Activated naive CD4-positive, alpha-beta T cell treated with anti-CD3 and anti-CD28 coated beads for 36 hours (primary cell): ENCODE results near the gene IL17RE. TPM values are rescaled to one million over a fixed set of nuclear protein-coding genes. Genes with fewer than 3 reads are reported as not detected.
"Not testable (repeated sequence)": the region's sequence is repeated elsewhere in the genome, so short reads cannot be mapped to it uniquely, and the experiment has no call there.

Source experiments
- CTCF ChIA-PET: fragments of 350-600 bp; sonication (Branson Sonifier 250); formaldehyde crosslinking; loops from one replicate; lab custom pipeline; 2021; ENCODE audit warnings: antibody characterized with exemption; lab: Charles Lee
- DNase-seq: peaks from one replicate; pipeline ENCODE4 v3.0.0-alpha.2; 2020
- H3K27ac Mint-ChIP-seq: one replicate; pipeline ENCODE4 v1.8.0; 2021; ENCODE audit warnings: mild to moderate bottlenecking, mixed read lengths
- H3K27me3 Mint-ChIP-seq: one replicate; pipeline ENCODE4 v1.8.0; 2021; ENCODE audit warnings: low read depth, mixed read lengths
- H3K36me3 Mint-ChIP-seq: one replicate; pipeline ENCODE4 v1.8.0; 2021; ENCODE audit warnings: low read depth, mixed read lengths
- H3K4me1 Mint-ChIP-seq: one replicate; pipeline ENCODE4 v1.8.0; 2021; ENCODE audit warnings: low read depth, mixed read lengths
- H3K4me3 Mint-ChIP-seq: one replicate; pipeline ENCODE4 v1.8.0; 2021; ENCODE audit warnings: mild to moderate bottlenecking, moderate library complexity, mixed read lengths
- H3K9me3 Mint-ChIP-seq: one replicate; pipeline ENCODE4 v1.8.0; 2021; ENCODE audit warnings: mixed read lengths
- intact Hi-C: fragments of 100-400 bp; cut with micrococcal nuclease; formaldehyde crosslinking; loops from one replicate; pipeline ENCODE4 v1.15.1; 2023
- total RNA-seq, 2 experiments: library from RNA; stranded (reverse); gene quantifications; one replicate each; pipeline ENCODE4 v1.2.3, GENCODE V29; 2021

Gene IL17RE
- total RNA-seq, 2 experiments from 2014 or later = 0.24 to 0.25 TPM

DNA sequence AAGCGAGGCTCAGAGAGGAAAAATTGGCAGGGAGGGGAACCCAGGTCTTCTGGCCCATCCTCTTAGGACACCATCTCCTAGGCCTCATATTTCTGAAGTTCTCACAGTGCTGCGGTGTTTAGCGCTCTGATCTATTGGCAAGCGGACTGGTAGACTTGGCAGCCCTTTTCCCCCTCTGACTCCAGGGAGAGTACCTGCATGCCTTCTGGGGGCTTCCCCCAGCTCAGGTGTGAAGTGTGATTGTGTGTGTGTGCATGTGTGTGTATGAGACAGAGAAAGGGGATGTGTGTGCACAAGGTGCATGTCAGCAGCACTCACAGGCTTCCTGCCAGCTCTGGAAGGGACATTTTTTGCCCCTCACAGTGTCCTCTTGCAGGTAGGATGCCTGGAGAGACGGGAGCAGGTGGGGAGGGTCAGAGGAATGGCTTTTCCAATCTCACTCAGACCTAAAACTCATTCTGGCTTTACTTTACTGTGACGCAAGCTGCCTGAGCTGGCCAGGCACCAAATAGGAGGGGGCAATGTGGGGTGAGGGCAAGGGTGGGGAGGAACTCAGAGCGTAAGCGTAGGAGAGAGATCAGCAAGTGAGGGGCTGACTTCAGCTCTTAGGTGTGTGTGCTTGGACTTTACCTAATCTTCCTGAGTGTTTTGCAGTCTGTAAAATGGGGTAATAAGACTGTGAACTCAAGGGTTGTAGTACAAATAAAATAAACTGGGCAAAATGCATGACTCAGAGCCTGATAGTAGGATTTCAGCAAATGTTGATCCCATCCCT is 4.0 kb upstream of the IL17RE start:
- CTCF ChIA-PET = no interaction called here

DNA sequence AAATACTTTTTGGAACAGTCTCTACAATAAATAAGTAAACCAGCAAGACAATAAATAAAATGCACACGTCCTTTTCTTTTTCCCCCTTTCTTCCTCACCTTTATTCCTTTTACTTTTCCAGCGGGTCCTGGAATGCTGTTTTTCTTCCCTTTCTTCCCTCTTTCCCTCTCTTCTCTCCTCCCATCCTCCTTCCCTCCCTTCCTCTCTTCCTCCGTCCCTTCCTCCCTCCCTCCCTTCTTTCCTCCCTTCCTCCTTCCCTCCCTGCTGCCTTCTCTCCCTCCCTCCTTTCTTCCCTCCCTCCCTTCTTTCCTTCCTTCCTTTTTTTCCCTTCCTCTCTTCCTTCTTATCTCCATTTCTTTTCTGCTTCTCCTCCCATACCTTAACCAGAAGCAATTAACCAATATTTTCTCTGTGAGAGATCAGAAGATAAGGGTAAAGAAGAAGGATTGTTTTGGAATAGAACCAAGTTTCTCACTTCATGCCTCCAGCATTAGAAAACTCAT is 3.3 kb upstream of the IL17RE start:
- DNase-seq = no peak
- H3K27me3 Mint-ChIP-seq = no peaks in the 10 kb centered on the region
- peaks cover 57% of the 10 kb centered on the region for H3K4me1 Mint-ChIP-seq
- peak overlapping the region; percentile 10 for H3K27ac Mint-ChIP-seq
- no peaks in the 10 kb centered on the region for H3K9me3 Mint-ChIP-seq
- peaks cover 6% of the 10 kb centered on the region for H3K36me3 Mint-ChIP-seq
- CTCF ChIA-PET = no interaction called here
- intact Hi-C loops = no loop called here
- no peak overlapping the region for H3K4me3 Mint-ChIP-seq

More for the DNA sequence above, 4.0 kb upstream of the IL17RE start:
- Mint-ChIP-seq H3K36me3 (peaks cover 11% of the 10 kb centered on the region), H3K9me3 (no peaks in the 10 kb centered on the region), H3K4me1 (peaks cover 60% of the 10 kb centered on the region), H3K4me3 (no peak overlapping the region), H3K27ac (peak overlapping the region; percentile 10), H3K27me3 (no peaks in the 10 kb centered on the region)
- DNase-seq = peak; percentile 44
- intact Hi-C loops = no loop called here

DNA sequence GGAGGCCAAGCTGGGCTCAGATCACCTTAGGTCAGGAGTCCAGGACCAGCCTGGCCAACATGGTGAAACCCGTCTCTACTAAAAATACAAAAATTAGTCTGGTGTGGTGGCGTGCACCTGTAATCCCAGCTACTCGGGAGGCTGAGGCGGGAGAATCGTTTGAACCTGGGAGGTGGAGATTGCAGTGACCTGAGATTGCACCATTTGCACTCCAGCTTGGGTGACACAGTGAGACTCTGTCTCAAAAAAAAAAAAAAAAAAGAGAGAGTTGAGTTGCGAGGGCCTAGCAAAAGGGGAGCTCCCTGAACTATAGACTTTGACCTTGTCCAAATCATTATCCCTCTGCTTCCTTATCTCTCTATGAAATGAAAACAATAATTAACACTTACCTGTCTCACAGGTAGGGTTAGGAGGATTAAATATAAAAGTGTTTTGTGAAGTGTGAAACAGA is 1.7 kb upstream of the IL17RE start:
- DNase-seq = not testable (repeated sequence)

DNA sequence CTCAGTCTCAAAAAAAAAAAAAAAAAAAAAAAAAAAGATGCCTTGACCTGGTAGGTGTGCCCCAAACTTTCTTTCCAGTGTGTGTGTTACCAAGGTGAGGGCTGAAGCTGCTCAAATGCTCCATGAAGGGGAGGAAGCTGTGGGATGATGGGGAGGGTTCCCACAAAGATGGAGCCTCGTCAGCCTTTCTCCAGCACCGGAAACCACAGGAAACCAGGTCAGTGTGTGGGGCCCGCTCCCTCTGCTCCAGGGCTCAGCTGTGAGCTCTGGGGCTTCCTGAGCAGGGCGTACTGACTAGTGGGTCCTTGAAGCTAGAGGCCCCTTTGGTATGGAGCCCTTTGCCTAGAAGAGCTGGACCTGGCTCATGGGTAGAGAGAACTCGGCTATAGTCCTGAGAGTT is 681 bp upstream of the IL17RE start:
- peaks cover 40% of the 10 kb centered on the region for H3K4me1 Mint-ChIP-seq
- no peaks in the 10 kb centered on the region for H3K36me3 Mint-ChIP-seq
- no peak overlapping the region for H3K27ac Mint-ChIP-seq
- H3K27me3 Mint-ChIP-seq = no peaks in the 10 kb centered on the region
- DNase-seq = peak; percentile 51
- H3K9me3 Mint-ChIP-seq = no peaks in the 10 kb centered on the region
- H3K4me3 Mint-ChIP-seq = no peak overlapping the region
- intact Hi-C loops = loop anchor here (2.0 kb wide), 1 partner anchor 57 kb away; the partner anchor contains the start of gene RPUSD3
- CTCF ChIA-PET = interaction anchor here (0.5 to 1.7 kb wide), 5 partner anchors 10 to 74 kb away, joined by 3 to 9 read pairs (median 4); partner anchors contain the start of gene CRELD1

More for the DNA sequence above, 1.7 kb upstream of the IL17RE start:
- H3K9me3 Mint-ChIP-seq, H3K27me3 Mint-ChIP-seq, H3K4me3 Mint-ChIP-seq, intact Hi-C loops, H3K27ac Mint-ChIP-seq, H3K36me3 Mint-ChIP-seq: not testable (repeated sequence)
- CTCF ChIA-PET = interaction anchor here (1.7 kb wide), 1 partner anchor 9 kb away, joined by 5 read pairs; no protein-coding TSS in a partner anchor
- peaks cover 45% of the 10 kb centered on the region for H3K4me1 Mint-ChIP-seq

DNA sequence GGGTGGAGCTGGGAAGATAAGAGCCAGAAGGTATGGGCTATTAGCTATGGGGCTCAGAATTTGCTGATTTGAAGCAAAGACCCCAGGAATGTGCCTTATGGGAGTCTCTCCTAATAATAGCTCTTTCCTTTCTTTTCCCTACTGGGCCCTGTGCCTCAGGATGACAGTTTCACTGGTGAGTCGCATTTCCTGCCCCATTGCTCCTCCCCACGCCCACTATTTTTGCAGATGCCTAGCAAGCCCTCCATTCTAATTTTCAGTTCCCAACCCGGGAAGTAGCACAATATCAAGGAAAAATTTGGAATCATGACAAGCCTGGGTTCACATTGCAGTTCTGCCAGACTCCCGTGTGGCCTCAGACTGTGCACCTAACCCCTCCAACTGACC is 583 bp downstream of the IL17RE start:
- no peak overlapping the region for H3K4me3 Mint-ChIP-seq
- H3K27me3 Mint-ChIP-seq = no peaks in the 10 kb centered on the region
- no peaks in the 10 kb centered on the region for H3K9me3 Mint-ChIP-seq
- no peaks in the 10 kb centered on the region for H3K36me3 Mint-ChIP-seq
- peak; percentile 34 for DNase-seq
- H3K27ac Mint-ChIP-seq = no peak overlapping the region
- intact Hi-C loops = loop anchor here (2.0 kb wide), 1 partner anchor 58 kb away; the partner anchor contains the start of gene RPUSD3
- H3K4me1 Mint-ChIP-seq = peaks cover 35% of the 10 kb centered on the region
- CTCF ChIA-PET = interaction anchor here (1.0 to 1.6 kb wide), 4 partner anchors 10 to 30 kb away, joined by 3 to 9 read pairs (median 4); partner anchors contain the start of genes CRELD1 and JAGN1

DNA sequence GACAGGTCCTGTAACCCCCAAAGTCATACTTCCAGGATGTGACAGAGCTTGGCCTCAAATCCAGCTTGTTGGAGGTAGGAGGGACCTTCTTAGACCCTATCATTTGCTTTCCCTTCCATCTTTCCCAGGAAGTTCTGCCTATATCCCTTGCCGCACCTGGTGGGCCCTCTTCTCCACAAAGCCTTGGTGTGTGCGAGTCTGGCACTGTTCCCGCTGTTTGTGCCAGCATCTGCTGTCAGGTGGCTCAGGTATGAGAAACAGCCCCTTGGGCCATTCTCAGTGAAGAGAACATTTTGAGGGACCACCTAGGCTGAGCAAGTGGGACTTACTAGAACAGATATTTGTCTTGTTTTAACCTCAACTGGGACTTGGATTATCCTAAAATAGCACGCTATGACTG is 1.3 kb downstream of the IL17RE start:
- Mint-ChIP-seq H3K27me3 (no peaks in the 10 kb centered on the region), H3K4me1 (peaks cover 28% of the 10 kb centered on the region), H3K4me3 (no peak overlapping the region), H3K36me3 (no peaks in the 10 kb centered on the region), H3K9me3 (no peaks in the 10 kb centered on the region), H3K27ac (no peak overlapping the region)
- intact Hi-C loops = loop anchor here (2.0 kb wide), 1 partner anchor 59 kb away; the partner anchor contains the start of gene RPUSD3
- no peak for DNase-seq
- CTCF ChIA-PET = interaction anchor here (1.6 kb wide), 1 partner anchor 10 kb away, joined by 5 read pairs; no protein-coding TSS in a partner anchor

DNA sequence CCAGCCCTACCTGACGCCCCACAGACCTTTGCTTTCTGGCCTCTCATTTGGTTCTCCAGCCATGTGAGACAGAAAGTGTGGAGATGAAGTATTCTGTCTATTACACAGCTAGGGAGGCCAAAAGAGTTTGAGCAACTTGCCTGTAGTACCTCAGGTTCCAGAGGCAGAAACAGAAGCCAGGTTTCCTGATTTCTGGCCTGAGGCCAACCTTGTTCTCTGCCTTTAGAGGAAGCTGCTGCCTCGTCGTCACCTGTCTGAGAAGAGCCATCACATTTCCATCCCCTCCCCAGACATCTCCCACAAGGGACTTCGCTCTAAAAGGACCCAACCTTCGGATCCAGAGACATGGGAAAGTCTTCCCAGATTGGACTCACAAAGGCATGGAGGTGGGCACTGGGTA is 3.8 kb downstream of the IL17RE start:
- H3K4me1 Mint-ChIP-seq = peaks cover 33% of the 10 kb centered on the region
- intact Hi-C loops = no loop called here

DNA sequence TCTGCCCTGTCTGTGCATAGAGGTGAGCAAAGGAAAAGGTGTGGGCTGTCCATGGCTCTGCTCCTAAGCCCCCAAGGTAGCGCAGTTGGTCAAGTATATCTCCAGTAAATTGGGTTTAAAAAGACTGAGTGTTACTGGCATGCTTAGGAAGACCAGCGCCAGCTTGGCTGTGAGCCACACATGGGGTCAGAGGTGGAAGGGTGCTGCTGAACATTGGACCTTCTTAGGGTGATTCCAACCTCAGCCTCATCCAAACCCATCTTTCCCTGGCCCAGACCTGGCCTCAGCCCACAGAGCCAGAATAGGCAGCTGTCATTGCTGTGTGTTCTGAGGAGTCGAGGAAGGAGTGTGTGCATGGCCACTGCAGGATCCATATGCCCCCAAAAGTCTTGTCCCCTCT is 5.6 kb downstream of the IL17RE start:
- H3K4me1 Mint-ChIP-seq = peaks cover 18% of the 10 kb centered on the region
- H3K27ac Mint-ChIP-seq = no peak overlapping the region
- no peaks in the 10 kb centered on the region for H3K36me3 Mint-ChIP-seq
- intact Hi-C loops = no loop called here
- no peak for DNase-seq
- no peaks in the 10 kb centered on the region for H3K9me3 Mint-ChIP-seq
- CTCF ChIA-PET = interaction anchor here (1.2 to 1.4 kb wide), 2 partner anchors 8 to 13 kb away, joined by 3 read pairs; partner anchors contain the start of gene IL17RC
- no peak overlapping the region for H3K4me3 Mint-ChIP-seq
- peaks cover 4% of the 10 kb centered on the region for H3K27me3 Mint-ChIP-seq

More for the DNA sequence above, 3.8 kb downstream of the IL17RE start:
- Mint-ChIP-seq H3K9me3 (no peaks in the 10 kb centered on the region), H3K27ac (no peak overlapping the region), H3K36me3 (no peaks in the 10 kb centered on the region), H3K4me3 (no peak overlapping the region), H3K27me3 (peaks cover 3% of the 10 kb centered on the region)
- DNase-seq = no peak
- CTCF ChIA-PET = interaction anchor here (0.5 kb wide), 1 partner anchor 26 kb away, joined by 4 read pairs; no protein-coding TSS in a partner anchor

DNA sequence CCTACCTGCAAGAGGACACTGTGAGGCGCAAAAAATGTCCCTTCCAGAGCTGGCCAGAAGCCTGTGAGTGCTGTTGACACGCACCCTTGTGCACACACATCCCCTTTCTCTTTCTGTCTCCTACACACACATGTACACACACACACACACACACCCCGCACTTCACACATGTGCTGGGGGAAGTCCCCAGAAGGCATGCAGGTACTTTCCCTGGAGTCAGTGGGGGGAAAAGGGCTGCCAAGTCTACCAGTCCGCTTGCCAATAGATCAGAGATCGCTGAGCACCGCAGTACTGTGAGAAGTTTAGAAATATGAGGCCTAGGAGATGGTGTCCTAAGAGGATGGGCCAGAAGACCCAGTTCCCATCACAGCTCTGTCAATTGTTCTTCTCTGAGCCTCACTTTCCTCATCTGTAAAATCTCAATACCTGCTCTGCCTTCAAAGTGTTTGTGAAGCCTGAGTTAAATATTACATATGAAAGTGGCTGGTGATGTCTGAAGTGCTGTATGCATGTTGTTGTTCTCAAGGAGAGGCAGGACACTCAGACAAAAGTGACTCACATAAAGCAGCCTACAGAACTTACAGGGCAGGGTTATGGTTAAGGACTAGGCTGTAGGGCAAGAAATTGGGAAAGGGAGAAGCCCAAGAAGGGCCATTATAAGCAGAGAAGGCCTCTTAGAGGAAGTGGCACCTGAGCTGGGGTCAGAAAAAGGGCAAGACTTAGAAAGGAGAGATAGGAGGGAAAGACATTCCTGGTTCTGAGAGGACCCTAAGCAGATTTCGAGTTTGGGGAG is 6.8 kb downstream of the IL17RE start:
- H3K9me3 Mint-ChIP-seq = no peaks in the 10 kb centered on the region
- CTCF ChIA-PET = no interaction called here
- H3K4me1 Mint-ChIP-seq = peaks cover 10% of the 10 kb centered on the region
- no peak overlapping the region for H3K4me3 Mint-ChIP-seq
- peak; percentile 32 for DNase-seq
- intact Hi-C loops = no loop called here
- H3K27ac Mint-ChIP-seq = no peak overlapping the region
- peaks cover 4% of the 10 kb centered on the region for H3K27me3 Mint-ChIP-seq
- no peaks in the 10 kb centered on the region for H3K36me3 Mint-ChIP-seq

DNA sequence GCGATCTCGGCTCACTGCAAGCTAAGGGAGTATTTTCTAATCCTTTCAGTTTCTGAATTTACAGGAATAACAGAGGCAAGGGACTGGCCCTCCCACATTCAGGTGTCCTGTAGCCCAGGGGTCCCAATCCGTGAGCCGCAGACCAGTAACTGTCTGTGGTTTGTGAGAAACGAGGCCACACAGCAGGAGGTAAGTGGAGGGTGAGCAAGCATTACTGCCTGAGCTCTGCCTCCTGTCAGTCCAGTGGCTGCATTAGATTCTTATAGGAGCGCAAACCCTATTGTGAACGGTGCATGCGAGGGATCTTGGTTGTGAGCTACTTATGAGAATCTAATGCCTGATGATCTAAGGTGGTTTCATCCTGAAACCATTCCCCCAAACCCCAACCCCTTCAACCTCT is 9.2 kb downstream of the IL17RE start:
- no peaks in the 10 kb centered on the region for H3K9me3 Mint-ChIP-seq
- H3K27ac Mint-ChIP-seq = no peak overlapping the region

DNA sequence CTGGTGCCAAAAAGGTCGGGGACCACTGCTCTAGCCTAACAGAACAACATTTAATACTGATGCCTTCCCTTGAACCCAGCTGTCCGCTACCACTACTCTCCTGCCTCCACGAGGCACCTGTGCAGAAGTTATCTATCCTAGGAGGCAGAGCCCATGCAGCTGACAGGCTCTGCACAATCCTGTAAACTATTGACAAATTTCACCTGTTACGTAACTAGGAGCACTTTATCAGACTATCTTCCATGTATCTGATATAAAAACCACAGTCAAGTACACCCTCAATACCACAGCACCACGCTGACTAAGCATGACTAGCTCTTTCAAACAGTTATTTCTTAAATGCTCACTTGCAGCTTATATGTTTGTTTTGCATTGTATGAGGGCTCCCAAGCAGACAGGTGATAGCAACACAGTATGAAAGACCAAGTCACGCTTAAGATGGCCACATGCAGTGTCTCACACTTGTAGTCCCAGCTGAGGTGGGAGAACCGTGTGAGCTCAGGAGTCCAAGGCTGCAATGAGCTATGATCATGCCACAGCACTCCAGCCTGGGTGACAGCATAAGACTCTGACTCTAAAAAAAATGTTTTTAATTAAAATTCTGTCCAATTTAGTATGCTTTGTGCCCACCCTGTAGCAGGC is 9.8 kb downstream of the IL17RE start:
- Mint-ChIP-seq H3K4me3 (no peak overlapping the region), H3K27ac (no peak overlapping the region), H3K36me3 (no peaks in the 10 kb centered on the region), H3K4me1 (peaks cover 23% of the 10 kb centered on the region), H3K27me3 (peaks cover 5% of the 10 kb centered on the region), H3K9me3 (no peaks in the 10 kb centered on the region)
- CTCF ChIA-PET = interaction anchor here (1.0 to 1.4 kb wide), 3 partner anchors 19 to 85 kb away, joined by 3 read pairs; partner anchors contain the start of gene CRELD1
- DNase-seq = no peak
- intact Hi-C loops = no loop called here

More for the DNA sequence above, 9.2 kb downstream of the IL17RE start:
- Mint-ChIP-seq H3K4me1 (peaks cover 23% of the 10 kb centered on the region), H3K36me3 (no peaks in the 10 kb centered on the region), H3K27me3 (peaks cover 5% of the 10 kb centered on the region), H3K4me3 (no peak overlapping the region)
- intact Hi-C loops = no loop called here
- no peak for DNase-seq
- CTCF ChIA-PET = interaction anchor here (1.0 to 1.3 kb wide), 3 partner anchors 20 to 85 kb away, joined by 3 read pairs; partner anchors contain the start of gene CRELD1
